SK-N-SH (cell line): Measurements from ENCODE around the gene SFT2D1. TPM values are rescaled to one million over a fixed set of nuclear protein-coding genes. Genes with fewer than 3 reads are reported as not detected.

Source experiments
- CTCF ChIA-PET: fragments of 300-600, 350-600 bp; formaldehyde crosslinking; extraction: SDS; loops from one replicate; lab custom pipeline; 2021; lab: Yijun Ruan, JAX
- POLR2A ChIA-PET: fragments of 350-600 bp; sonication (Branson Sonifier 250); formaldehyde crosslinking; extraction: SDS; loops from one replicate; lab custom pipeline; 2020; ENCODE audit warnings: antibody characterized with exemption, inconsistent platforms; lab: Yijun Ruan, JAX
- DNase-seq: peaks from one replicate; pipeline ENCODE4 v3.0.0; 2012
- H2AFZ ChIP-seq: fragments of 200-600 bp; sonication (generic); 2 replicates; pipeline ENCODE4 v1.8.1; 2016; ENCODE audit warnings: antibody characterized with exemption, mild to moderate bottlenecking, low read depth
- H3F3A ChIP-seq: fragments of 200-600 bp; sonication (generic); replicated peaks from 2 replicates; pipeline ENCODE3; 2016; ENCODE audit warnings: antibody characterized with exemption, mild to moderate bottlenecking; ENCODE audit not compliant: insufficient read depth
- H3K27ac ChIP-seq, 2 experiments: fragments of 200-500 bp in 1 of 2; fragments of 200-600 bp in 1 of 2; sonication (Bioruptor generic) in 1 of 2; sonication (generic), shearing (Covaris generic) in 1 of 2; 2 replicates each; pipeline versions ENCODE4 v1.5.1 to v1.6.1; 2014 to 2016; ENCODE audit warnings: low read depth in 2 of 2, inconsistent platforms in 1 of 2, low read length in 1 of 2, mild to moderate bottlenecking in 1 of 2, mixed read lengths in 1 of 2
- H3K27me3 ChIP-seq: fragments of 200-600 bp; sonication (generic), shearing (Covaris generic); 2 replicates; pipeline ENCODE4 v1.6.1; 2016; ENCODE audit warnings: mixed run types; ENCODE audit not compliant: insufficient read depth
- H3K36me3 ChIP-seq, 2 experiments: fragments of 200-500 bp in 1 of 2; fragments of 200-600 bp in 1 of 2; sonication (Bioruptor generic) in 1 of 2; sonication (generic) in 1 of 2; replicated peaks in 1 of 2; 2 replicates each; pipeline versions ENCODE3 to v1.5.1; 2014 to 2016; ENCODE audit warnings: low read length in 1 of 2, mild to moderate bottlenecking in 1 of 2; ENCODE audit not compliant: insufficient read depth in 2 of 2, control insufficient read depth in 1 of 2
- H3K4me1 ChIP-seq, 2 experiments: fragments of 200-500 bp in 1 of 2; fragments of 200-600 bp in 1 of 2; sonication (Bioruptor generic) in 1 of 2; sonication (generic), shearing (Covaris generic) in 1 of 2; 2 replicates each; pipeline versions ENCODE4 v1.5.1 to v1.6.1; 2014 to 2016; ENCODE audit warnings: low read depth in 1 of 2, low read length in 1 of 2, mixed run types in 1 of 2; ENCODE audit not compliant: insufficient read depth in 2 of 2, control insufficient read depth in 1 of 2
- H3K4me2 ChIP-seq: fragments of 200-600 bp; sonication (generic), shearing (Covaris generic); 2 replicates; pipeline ENCODE4 v1.6.1; 2017; ENCODE audit warnings: mixed run types
- H3K4me3 ChIP-seq, 2 experiments: fragments of 200-500 bp in 1 of 2; fragments of 200-600 bp in 1 of 2; sonication (Bioruptor generic) in 1 of 2; sonication (generic), shearing (Covaris generic) in 1 of 2; 2 replicates each; pipeline versions ENCODE4 v1.5.1 to v1.8.1; 2014 to 2016; ENCODE audit warnings: low read depth in 2 of 2, inconsistent platforms in 1 of 2, low read length in 1 of 2, mild to moderate bottlenecking in 1 of 2, mixed read lengths in 1 of 2, moderate library complexity in 1 of 2
- H3K79me2 ChIP-seq: fragments of 200-600 bp; sonication (generic); 2 replicates; pipeline ENCODE4 v1.8.1; 2017; ENCODE audit warnings: mild to moderate bottlenecking; ENCODE audit not compliant: insufficient read depth
- H3K9ac ChIP-seq: fragments of 200-600 bp; sonication (generic); 2 replicates; pipeline ENCODE4 v1.6.1; 2017; ENCODE audit warnings: mixed run types
- H3K9me2 ChIP-seq: fragments of 200-600 bp; sonication (generic); 2 replicates; pipeline ENCODE4 v1.6.1; 2017; ENCODE audit warnings: mixed run types
- H3K9me3 ChIP-seq: fragments of 200-600 bp; sonication (generic); 2 replicates; pipeline ENCODE4 v1.6.1; 2017; ENCODE audit warnings: mixed run types, mild to moderate bottlenecking, moderate library complexity
- H4K20me1 ChIP-seq: fragments of 200-600 bp; sonication (generic); 2 replicates; pipeline ENCODE4 v1.6.1; 2017; ENCODE audit warnings: mild to moderate bottlenecking, mixed run types; ENCODE audit not compliant: insufficient read depth
- CHD2 ChIP-seq: fragments of 150-350 bp; IDR thresholded peaks from 2 replicates; pipeline ENCODE4 v1.6.1; 2018; ENCODE audit warnings: low read length; ENCODE audit not compliant: partially characterized antibody
- CTCF ChIP-seq: fragments of 200-600 bp; sonication (generic); IDR thresholded peaks from 2 replicates; pipeline ENCODE4 v1.6.1; 2017; ENCODE audit warnings: antibody characterized with exemption, mild to moderate bottlenecking, moderate library complexity
- ELF1 ChIP-seq: IDR thresholded peaks from 2 replicates; pipeline ENCODE4 v1.4.0; 2012
- EP300 ChIP-seq, 2 experiments: IDR thresholded peaks; 2 replicates each; pipeline versions ENCODE4 v1.4.0 to v1.6.1; 2012; ENCODE audit warnings: borderline replicate concordance in 1 of 2, low read depth in 1 of 2, low read length in 1 of 2
- EZH2phosphoT487 ChIP-seq: fragments of 200-600 bp; sonication (generic); IDR thresholded peaks from 2 replicates; pipeline ENCODE4 v1.6.1; 2017; ENCODE audit warnings: low read depth, mixed run types, mild to moderate bottlenecking, antibody characterized with exemption, moderate library complexity, borderline replicate concordance
- FOXJ3 ChIP-seq: sonication (generic); formaldehyde crosslinking; IDR thresholded peaks from 2 replicates; pipeline ENCODE4 v1.5.1; 2020; ENCODE audit warnings: mild to moderate bottlenecking, missing genetic modification reagents
- FOXM1 ChIP-seq: IDR thresholded peaks from 2 replicates; pipeline ENCODE4 v1.4.0; 2012; ENCODE audit warnings: low read depth, mild to moderate bottlenecking
- IRF3 ChIP-seq: fragments of 150-350 bp; IDR thresholded peaks from 2 replicates; pipeline ENCODE4 v1.6.1; 2016; ENCODE audit warnings: mild to moderate bottlenecking, low read depth, low read length
- MEF2A ChIP-seq: IDR thresholded peaks from 2 replicates; pipeline ENCODE4 v1.4.0; 2012; ENCODE audit warnings: low read depth, borderline replicate concordance
- NFIC ChIP-seq: IDR thresholded peaks from 2 replicates; pipeline ENCODE4 v1.4.0; 2012; ENCODE audit warnings: borderline replicate concordance
- RAD21 ChIP-seq: IDR thresholded peaks from 2 replicates; pipeline ENCODE4 v1.6.1; 2012; ENCODE audit warnings: mild to moderate bottlenecking, low read length
- RCOR1 ChIP-seq: fragments of 150-350 bp; IDR thresholded peaks from 2 replicates; pipeline ENCODE4 v1.6.1; 2017; ENCODE audit warnings: antibody characterized with exemption, low read length
- RXRA ChIP-seq: IDR thresholded peaks from 2 replicates; pipeline ENCODE4 v1.4.0; 2012; ENCODE audit warnings: low read depth, mild to moderate bottlenecking, borderline replicate concordance
- TEAD4 ChIP-seq: IDR thresholded peaks from 2 replicates; pipeline ENCODE4 v1.4.0; 2012; ENCODE audit warnings: mild to moderate bottlenecking, borderline replicate concordance; ENCODE audit not compliant: insufficient read depth
- YY1 ChIP-seq: IDR thresholded peaks from 2 replicates; pipeline ENCODE4 v1.4.0; 2012; ENCODE audit warnings: low read depth, mild to moderate bottlenecking
- WGBS: methylation state at CpG from one replicate; pipeline ENCODE4 v1.1.6; 2017; ENCODE audit warnings: low lambda C conversion rate; 5-methylcytosine and 5-hydroxymethylcytosine counted together
- polyA plus RNA-seq, 3 experiments: library from polyadenylated mRNA; depleted of rRNA; stranded (reverse); fragments of >200 nt; gene quantifications; 2 replicates each; pipeline ENCODE4 v1.2.3, GENCODE V29; 2012
- TF ChIP-seq, protein P1 (sequence below): IDR thresholded peaks from 2 replicates; pipeline ENCODE4 v1.6.1; 2012; ENCODE audit warnings: mild to moderate bottlenecking, low read depth, low read length, moderate library complexity
- TF ChIP-seq, protein P2 (sequence below): fragments of 150-350 bp; IDR thresholded peaks from 2 replicates; pipeline ENCODE4 v1.6.1; 2017; ENCODE audit warnings: antibody characterized with exemption, low read length, low read depth, borderline replicate concordance
- TF ChIP-seq, protein P3 (sequence below): IDR thresholded peaks from 2 replicates; pipeline ENCODE4 v1.4.0; 2012; ENCODE audit warnings: low read depth, borderline replicate concordance
- TF ChIP-seq, protein P4 (sequence below): IDR thresholded peaks from 2 replicates; pipeline ENCODE4 v1.4.0; 2012; ENCODE audit warnings: low read depth, borderline replicate concordance

SFT2D1 gene
- polyA plus RNA-seq, 1 of the 3 experiments (the other 2 are of a cell fraction): 131 TPM

DNA sequence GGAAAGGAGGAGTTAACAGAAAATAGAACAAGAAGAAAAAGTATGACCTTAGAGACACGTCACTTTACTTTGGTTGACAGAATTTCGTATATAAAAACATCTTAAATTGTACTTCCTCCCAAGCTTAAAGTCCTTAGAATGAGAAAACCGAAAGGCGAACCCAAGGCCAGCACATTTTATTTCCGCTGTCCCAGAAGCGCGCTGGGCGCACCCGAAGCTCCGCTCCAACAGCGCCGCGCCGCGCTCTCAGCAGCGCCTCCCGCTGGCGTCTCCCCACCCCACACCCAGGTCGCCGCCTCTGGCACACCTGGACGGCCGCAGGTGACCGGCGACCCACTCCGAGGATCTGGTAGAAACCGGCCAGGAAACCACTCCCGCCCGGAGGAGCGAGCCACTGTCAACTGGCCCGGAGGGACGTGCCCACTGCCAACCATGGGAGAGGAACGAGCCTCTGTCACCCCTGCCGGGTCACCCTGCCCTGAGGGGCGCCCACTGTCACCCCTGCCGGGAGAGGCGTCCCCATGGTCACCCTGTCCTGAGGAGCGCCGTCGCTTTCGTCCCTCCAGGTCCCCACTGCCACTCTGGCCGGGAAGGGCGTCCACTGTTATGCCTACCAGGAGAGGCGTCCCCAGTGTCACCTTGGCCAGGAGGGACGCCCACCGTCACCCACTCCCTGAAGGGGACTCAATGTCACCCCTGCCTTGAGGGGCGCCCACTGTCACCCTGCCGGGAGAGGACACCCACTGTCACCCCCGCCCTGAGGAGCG, 39.6 kb upstream of the SFT2D1 start (continued):
- TF ChIP-seq TEAD4: no peak

- Histone ChIP-seq H3K4me3 (peak overlapping the region; percentile 91 to 96), H2AFZ (peak overlapping the region; percentile 89), H3K9me2 (0 out of 2 replicates have a peak, but pooled peaks cover 3% of the 10 kb centered on the region), H3K9me3 (no peaks in the 10 kb centered on the region), H3K79me2 (no peaks in the 10 kb centered on the region), H3K27me3 (no peaks in the 10 kb centered on the region), H3F3A (peaks cover 16% of the 10 kb centered on the region), H3K36me3 (no peaks in the 10 kb centered on the region), H3K27ac (peak overlapping the region in 1 of 2 experiments; percentile 58; a peak in 2 of 4 replicates), H4K20me1 (no peaks in the 10 kb centered on the region), H3K4me2 (peak overlapping the region; percentile 98), H3K9ac (no peak overlapping the region; the same call in 1 of the 2 replicates)
- ChIA-PET CTCF (interaction anchor here (0.6 to 5.1 kb wide), 37 partner anchors 9 to 224 kb away, joined by 3 to 32 read pairs (median 5); partner anchors contain the start of genes PRR18 and SFT2D1), POLR2A (no interaction called here)
- no peak for TF ChIP-seq RXRA
- TF ChIP-seq, protein P1, sequence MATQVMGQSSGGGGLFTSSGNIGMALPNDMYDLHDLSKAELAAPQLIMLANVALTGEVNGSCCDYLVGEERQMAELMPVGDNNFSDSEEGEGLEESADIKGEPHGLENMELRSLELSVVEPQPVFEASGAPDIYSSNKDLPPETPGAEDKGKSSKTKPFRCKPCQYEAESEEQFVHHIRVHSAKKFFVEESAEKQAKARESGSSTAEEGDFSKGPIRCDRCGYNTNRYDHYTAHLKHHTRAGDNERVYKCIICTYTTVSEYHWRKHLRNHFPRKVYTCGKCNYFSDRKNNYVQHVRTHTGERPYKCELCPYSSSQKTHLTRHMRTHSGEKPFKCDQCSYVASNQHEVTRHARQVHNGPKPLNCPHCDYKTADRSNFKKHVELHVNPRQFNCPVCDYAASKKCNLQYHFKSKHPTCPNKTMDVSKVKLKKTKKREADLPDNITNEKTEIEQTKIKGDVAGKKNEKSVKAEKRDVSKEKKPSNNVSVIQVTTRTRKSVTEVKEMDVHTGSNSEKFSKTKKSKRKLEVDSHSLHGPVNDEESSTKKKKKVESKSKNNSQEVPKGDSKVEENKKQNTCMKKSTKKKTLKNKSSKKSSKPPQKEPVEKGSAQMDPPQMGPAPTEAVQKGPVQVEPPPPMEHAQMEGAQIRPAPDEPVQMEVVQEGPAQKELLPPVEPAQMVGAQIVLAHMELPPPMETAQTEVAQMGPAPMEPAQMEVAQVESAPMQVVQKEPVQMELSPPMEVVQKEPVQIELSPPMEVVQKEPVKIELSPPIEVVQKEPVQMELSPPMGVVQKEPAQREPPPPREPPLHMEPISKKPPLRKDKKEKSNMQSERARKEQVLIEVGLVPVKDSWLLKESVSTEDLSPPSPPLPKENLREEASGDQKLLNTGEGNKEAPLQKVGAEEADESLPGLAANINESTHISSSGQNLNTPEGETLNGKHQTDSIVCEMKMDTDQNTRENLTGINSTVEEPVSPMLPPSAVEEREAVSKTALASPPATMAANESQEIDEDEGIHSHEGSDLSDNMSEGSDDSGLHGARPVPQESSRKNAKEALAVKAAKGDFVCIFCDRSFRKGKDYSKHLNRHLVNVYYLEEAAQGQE: no peak
- TF ChIP-seq, protein P2, sequence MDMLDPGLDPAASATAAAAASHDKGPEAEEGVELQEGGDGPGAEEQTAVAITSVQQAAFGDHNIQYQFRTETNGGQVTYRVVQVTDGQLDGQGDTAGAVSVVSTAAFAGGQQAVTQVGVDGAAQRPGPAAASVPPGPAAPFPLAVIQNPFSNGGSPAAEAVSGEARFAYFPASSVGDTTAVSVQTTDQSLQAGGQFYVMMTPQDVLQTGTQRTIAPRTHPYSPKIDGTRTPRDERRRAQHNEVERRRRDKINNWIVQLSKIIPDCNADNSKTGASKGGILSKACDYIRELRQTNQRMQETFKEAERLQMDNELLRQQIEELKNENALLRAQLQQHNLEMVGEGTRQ: no peak
- no peak for TF ChIP-seq CHD2
- TF ChIP-seq FOXJ3: no peak
- no peak for TF ChIP-seq CTCF
- no peak for TF ChIP-seq MEF2A
- TF ChIP-seq, protein P3, sequence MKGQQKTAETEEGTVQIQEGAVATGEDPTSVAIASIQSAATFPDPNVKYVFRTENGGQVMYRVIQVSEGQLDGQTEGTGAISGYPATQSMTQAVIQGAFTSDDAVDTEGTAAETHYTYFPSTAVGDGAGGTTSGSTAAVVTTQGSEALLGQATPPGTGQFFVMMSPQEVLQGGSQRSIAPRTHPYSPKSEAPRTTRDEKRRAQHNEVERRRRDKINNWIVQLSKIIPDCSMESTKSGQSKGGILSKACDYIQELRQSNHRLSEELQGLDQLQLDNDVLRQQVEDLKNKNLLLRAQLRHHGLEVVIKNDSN: no peak
- TF ChIP-seq RAD21: no peak
- TF ChIP-seq RCOR1: no peak
- no peak for TF ChIP-seq YY1
- TF ChIP-seq, protein P4, sequence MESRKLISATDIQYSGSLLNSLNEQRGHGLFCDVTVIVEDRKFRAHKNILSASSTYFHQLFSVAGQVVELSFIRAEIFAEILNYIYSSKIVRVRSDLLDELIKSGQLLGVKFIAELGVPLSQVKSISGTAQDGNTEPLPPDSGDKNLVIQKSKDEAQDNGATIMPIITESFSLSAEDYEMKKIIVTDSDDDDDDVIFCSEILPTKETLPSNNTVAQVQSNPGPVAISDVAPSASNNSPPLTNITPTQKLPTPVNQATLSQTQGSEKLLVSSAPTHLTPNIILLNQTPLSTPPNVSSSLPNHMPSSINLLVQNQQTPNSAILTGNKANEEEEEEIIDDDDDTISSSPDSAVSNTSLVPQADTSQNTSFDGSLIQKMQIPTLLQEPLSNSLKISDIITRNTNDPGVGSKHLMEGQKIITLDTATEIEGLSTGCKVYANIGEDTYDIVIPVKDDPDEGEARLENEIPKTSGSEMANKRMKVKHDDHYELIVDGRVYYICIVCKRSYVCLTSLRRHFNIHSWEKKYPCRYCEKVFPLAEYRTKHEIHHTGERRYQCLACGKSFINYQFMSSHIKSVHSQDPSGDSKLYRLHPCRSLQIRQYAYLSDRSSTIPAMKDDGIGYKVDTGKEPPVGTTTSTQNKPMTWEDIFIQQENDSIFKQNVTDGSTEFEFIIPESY: no peak
- TF ChIP-seq NFIC: no peak
- no peak for TF ChIP-seq EP300 (IDR thresholded peaks at IDR 0.05; ENCODE audit: borderline replicate concordance in 1 of 2, low read depth in 1 of 2, low read length in 1 of 2)
- TF ChIP-seq ELF1: no peak
- TF ChIP-seq IRF3: no peak
- TF ChIP-seq FOXM1: no peak
- TF ChIP-seq EZH2phosphoT487: no peak
- TF ChIP-seq, all 33 proteins: peak for 0
- WGBS: 20% methylated on average over 6 of the region's 6 CpGs
- no peak for DNase-seq
- peaks cover 0 to 2% of the 10 kb centered on the region in 2 experiments; a peak in 1 of 4 replicates for H3K4me1 ChIP-seq
These were observed 39.0 kb upstream of the SFT2D1 start for GRCh38 chr6:166381381-166381732.
